ENCODE results near the gene INPP5A.

The INPP5A gene

DNA sequence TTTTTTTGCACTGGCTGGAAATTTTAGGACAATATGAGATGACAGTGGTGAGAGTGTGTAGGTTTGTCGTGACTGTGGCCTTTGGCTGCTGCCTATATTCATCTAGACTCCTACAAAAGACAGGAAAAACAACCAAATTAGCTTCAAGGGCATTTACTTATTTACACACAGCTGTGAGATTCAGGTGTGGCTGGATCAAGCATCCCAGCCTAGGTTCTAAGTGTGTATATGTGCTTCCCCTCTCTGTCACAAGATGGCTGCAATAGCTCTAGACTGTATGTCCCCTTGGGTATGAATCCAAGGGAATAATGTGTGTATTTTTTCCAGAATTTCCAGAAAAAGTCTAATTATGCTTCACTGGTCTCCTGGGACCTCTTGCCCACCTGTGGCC lies 25.5 kb upstream of the INPP5A start:
- TF ChIP-seq TOX (CRISPR knock-in tag; IDR thresholded peaks at IDR 0.05; ENCODE audit: borderline replicate concordance) (no peak), ZNF8 (CRISPR knock-in tag; IDR thresholded peaks at IDR 0.05) (no peak)
- no peak for ATAC-seq

DNA sequence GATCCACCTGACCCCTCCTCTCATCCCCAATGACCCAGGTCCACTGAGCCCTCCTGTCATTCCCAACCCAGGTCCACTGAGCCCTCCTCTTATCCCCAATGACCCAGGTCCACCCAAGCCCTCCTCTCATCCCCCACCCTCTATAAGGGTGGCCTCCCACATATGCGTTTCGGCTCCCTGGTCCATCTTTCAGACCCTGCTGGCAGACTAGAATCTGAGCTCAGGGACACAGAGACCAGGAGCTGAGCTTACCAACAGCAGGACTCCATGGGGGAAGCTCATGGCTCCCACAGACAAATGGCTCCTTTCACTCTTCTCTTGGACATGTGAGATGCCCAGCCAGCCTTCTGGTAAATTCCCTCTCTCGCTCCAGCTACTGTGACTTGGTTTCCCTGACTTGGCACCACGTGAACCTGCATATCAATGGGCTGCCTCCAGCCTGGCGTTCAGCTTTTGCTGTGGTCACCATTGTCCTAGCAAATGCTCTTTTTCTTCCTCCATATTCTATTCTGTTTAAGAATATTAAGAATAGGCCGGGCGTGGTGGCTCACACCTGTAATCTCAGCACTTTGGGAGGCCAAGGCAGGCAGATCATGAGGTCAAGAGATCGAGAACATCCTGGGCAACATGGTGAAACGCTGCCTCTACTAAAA lies 24.8 kb upstream of the INPP5A start:
- TF ChIP-seq, protein P1, sequence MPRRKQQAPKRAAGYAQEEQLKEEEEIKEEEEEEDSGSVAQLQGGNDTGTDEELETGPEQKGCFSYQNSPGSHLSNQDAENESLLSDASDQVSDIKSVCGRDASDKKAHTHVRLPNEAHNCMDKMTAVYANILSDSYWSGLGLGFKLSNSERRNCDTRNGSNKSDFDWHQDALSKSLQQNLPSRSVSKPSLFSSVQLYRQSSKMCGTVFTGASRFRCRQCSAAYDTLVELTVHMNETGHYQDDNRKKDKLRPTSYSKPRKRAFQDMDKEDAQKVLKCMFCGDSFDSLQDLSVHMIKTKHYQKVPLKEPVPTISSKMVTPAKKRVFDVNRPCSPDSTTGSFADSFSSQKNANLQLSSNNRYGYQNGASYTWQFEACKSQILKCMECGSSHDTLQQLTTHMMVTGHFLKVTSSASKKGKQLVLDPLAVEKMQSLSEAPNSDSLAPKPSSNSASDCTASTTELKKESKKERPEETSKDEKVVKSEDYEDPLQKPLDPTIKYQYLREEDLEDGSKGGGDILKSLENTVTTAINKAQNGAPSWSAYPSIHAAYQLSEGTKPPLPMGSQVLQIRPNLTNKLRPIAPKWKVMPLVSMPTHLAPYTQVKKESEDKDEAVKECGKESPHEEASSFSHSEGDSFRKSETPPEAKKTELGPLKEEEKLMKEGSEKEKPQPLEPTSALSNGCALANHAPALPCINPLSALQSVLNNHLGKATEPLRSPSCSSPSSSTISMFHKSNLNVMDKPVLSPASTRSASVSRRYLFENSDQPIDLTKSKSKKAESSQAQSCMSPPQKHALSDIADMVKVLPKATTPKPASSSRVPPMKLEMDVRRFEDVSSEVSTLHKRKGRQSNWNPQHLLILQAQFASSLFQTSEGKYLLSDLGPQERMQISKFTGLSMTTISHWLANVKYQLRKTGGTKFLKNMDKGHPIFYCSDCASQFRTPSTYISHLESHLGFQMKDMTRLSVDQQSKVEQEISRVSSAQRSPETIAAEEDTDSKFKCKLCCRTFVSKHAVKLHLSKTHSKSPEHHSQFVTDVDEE (CRISPR knock-in tag; IDR thresholded peaks at IDR 0.05), result no peak
- no peak for TF ChIP-seq GLIS3 (CRISPR knock-in tag; IDR thresholded peaks at IDR 0.05)
- TF ChIP-seq ZNF565 (CRISPR knock-in tag; conservative IDR thresholded peaks at IDR 0.05; ENCODE audit: low read depth), result no peak
- TF ChIP-seq RARB (CRISPR knock-in tag; IDR thresholded peaks at IDR 0.05), result no peak
- TF ChIP-seq ESRRG (CRISPR knock-in tag; IDR thresholded peaks at IDR 0.05), result no peak
- no peak for TF ChIP-seq ARNTL (CRISPR knock-in tag; IDR thresholded peaks at IDR 0.05; ENCODE audit: borderline replicate concordance, low read depth)
- no peak for TF ChIP-seq CSDC2 (CRISPR knock-in tag; IDR thresholded peaks at IDR 0.05)
- no peak for TF ChIP-seq OSR1 (CRISPR knock-in tag; IDR thresholded peaks at IDR 0.05)
- no peak for TF ChIP-seq TCF4 (CRISPR knock-in tag; IDR thresholded peaks at IDR 0.05; ENCODE audit: borderline replicate concordance)
- TF ChIP-seq BACH2 (CRISPR knock-in tag; IDR thresholded peaks at IDR 0.05; ENCODE audit: borderline replicate concordance), result no peak
- no peak for TF ChIP-seq TOX (CRISPR knock-in tag; IDR thresholded peaks at IDR 0.05; ENCODE audit: borderline replicate concordance)
- no peak for TF ChIP-seq ZFP3 (CRISPR knock-in tag; IDR thresholded peaks at IDR 0.05)
- no peak for TF ChIP-seq SNAI2 (CRISPR knock-in tag; IDR thresholded peaks at IDR 0.05)
- TF ChIP-seq, protein P2, sequence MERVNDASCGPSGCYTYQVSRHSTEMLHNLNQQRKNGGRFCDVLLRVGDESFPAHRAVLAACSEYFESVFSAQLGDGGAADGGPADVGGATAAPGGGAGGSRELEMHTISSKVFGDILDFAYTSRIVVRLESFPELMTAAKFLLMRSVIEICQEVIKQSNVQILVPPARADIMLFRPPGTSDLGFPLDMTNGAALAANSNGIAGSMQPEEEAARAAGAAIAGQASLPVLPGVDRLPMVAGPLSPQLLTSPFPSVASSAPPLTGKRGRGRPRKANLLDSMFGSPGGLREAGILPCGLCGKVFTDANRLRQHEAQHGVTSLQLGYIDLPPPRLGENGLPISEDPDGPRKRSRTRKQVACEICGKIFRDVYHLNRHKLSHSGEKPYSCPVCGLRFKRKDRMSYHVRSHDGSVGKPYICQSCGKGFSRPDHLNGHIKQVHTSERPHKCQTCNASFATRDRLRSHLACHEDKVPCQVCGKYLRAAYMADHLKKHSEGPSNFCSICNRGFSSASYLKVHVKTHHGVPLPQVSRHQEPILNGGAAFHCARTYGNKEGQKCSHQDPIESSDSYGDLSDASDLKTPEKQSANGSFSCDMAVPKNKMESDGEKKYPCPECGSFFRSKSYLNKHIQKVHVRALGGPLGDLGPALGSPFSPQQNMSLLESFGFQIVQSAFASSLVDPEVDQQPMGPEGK (CRISPR knock-in tag; IDR thresholded peaks at IDR 0.05; ENCODE audit: borderline replicate concordance), result no peak
- no peak for ATAC-seq

DNA sequence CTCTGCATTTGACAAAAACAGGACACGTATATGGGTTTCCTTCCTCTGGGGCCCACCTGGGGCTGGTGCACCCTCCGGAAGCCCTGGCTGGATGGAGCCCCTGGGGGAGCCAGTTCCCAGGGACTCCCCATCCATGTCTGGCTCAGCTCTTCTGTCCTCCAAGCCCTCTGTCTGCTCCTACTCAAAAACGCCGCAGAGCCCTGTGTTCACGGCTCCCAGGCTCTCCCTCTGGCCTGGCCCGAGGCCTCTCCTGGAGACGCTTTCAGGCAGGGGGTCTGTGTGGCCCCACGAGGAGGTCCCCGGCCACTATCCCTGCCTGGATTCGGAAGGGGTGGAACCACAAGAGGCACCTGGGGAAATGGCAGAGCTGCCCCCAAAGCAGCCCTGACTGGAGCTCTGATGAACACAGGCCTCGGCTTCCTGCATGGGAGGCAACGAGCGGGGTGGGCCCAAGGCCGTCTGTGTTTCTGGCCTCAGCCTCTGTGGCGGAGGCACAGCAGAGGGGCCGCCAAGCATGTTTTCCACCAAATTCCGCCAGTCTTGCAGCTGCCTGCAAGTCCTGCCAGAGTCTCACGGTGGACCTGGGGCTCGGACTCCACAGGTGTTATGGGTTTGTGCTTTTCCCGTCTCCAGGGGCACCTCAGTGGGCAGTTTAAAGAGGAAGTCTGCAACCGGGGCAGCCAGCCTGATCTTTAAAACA lies 22.6 kb upstream of the INPP5A start:
- ATAC-seq, result no peak
- TF ChIP-seq, protein P2 (CRISPR knock-in tag; IDR thresholded peaks at IDR 0.05; ENCODE audit: borderline replicate concordance), result no peak
- TF ChIP-seq TOX (CRISPR knock-in tag; IDR thresholded peaks at IDR 0.05; ENCODE audit: borderline replicate concordance) (no peak), ARNTL (CRISPR knock-in tag; IDR thresholded peaks at IDR 0.05; ENCODE audit: borderline replicate concordance, low read depth) (no peak), ZNF8 (CRISPR knock-in tag; IDR thresholded peaks at IDR 0.05) (no peak), ZNF565 (CRISPR knock-in tag; conservative IDR thresholded peaks at IDR 0.05; ENCODE audit: low read depth) (no peak), CSDC2 (CRISPR knock-in tag; IDR thresholded peaks at IDR 0.05) (no peak), PPARA (CRISPR knock-in tag; IDR thresholded peaks at IDR 0.05; ENCODE audit: borderline replicate concordance) (no peak), RARB (CRISPR knock-in tag; IDR thresholded peaks at IDR 0.05) (no peak), TCF4 (CRISPR knock-in tag; IDR thresholded peaks at IDR 0.05; ENCODE audit: borderline replicate concordance) (no peak), ESRRG (CRISPR knock-in tag; IDR thresholded peaks at IDR 0.05) (no peak), BACH2 (CRISPR knock-in tag; IDR thresholded peaks at IDR 0.05; ENCODE audit: borderline replicate concordance) (no peak), ZNF70 (CRISPR knock-in tag; IDR thresholded peaks at IDR 0.05) (no peak), ZFP3 (CRISPR knock-in tag; IDR thresholded peaks at IDR 0.05) (no peak)
- TF ChIP-seq, protein P3, sequence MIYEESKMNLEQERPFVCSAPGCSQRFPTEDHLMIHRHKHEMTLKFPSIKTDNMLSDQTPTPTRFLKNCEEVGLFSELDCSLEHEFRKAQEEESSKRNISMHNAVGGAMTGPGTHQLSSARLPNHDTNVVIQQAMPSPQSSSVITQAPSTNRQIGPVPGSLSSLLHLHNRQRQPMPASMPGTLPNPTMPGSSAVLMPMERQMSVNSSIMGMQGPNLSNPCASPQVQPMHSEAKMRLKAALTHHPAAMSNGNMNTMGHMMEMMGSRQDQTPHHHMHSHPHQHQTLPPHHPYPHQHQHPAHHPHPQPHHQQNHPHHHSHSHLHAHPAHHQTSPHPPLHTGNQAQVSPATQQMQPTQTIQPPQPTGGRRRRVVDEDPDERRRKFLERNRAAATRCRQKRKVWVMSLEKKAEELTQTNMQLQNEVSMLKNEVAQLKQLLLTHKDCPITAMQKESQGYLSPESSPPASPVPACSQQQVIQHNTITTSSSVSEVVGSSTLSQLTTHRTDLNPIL (CRISPR knock-in tag; IDR thresholded peaks at IDR 0.05; ENCODE audit: low read depth), result no peak
- TF ChIP-seq, protein P1 (CRISPR knock-in tag; IDR thresholded peaks at IDR 0.05), result no peak

All from SK-N-SH treated with all-trans-retinoic acid at 6 μM for 48 hours (cell line).